ENCODE measurements around the gene PDK3. TPM values are rescaled to one million over a fixed set of nuclear protein-coding genes. Genes with fewer than 3 reads are reported as not detected.

The PDK3 gene
- total RNA-seq, 1 donor from 2014 or later: 30.4 TPM

DNA sequence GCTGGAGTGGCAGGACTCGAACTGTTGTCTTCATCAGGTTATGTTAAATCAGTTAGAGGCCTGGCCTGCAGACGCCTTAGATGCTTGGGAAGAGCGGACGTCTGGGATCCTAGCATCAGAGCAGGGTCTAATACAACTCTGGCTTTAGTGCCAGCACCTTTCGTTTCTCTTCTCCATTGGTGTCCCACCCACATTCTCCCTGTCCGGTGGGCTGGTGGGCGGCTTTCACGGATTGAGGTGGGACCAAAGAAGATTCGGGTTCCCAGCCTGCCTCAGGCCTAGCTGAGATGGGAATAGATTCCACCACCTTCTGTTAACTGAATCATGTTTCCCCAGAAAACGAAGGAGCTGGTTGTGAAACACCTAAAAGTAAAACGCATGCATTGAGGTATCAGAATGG is 939 bp downstream of the PDK3 start:
- Mint-ChIP-seq H3K27me3 (no peaks in the 10 kb centered on the region), H3K27ac (no peak overlapping the region), H3K36me3 (no peaks in the 10 kb centered on the region), H3K9me3 (no peaks in the 10 kb centered on the region), H3K4me1 (ENCODE audit: unreplicated experiment) (peaks cover 39% of the 10 kb centered on the region), H3K4me3 (peak overlapping the region; percentile 82)
- DNase-seq (ENCODE audit: extremely low spot score, unreplicated experiment): no peak
- TF ChIP-seq, protein P1, sequence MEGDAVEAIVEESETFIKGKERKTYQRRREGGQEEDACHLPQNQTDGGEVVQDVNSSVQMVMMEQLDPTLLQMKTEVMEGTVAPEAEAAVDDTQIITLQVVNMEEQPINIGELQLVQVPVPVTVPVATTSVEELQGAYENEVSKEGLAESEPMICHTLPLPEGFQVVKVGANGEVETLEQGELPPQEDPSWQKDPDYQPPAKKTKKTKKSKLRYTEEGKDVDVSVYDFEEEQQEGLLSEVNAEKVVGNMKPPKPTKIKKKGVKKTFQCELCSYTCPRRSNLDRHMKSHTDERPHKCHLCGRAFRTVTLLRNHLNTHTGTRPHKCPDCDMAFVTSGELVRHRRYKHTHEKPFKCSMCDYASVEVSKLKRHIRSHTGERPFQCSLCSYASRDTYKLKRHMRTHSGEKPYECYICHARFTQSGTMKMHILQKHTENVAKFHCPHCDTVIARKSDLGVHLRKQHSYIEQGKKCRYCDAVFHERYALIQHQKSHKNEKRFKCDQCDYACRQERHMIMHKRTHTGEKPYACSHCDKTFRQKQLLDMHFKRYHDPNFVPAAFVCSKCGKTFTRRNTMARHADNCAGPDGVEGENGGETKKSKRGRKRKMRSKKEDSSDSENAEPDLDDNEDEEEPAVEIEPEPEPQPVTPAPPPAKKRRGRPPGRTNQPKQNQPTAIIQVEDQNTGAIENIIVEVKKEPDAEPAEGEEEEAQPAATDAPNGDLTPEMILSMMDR (conservative IDR thresholded peaks at IDR 0.05): no peak

DNA sequence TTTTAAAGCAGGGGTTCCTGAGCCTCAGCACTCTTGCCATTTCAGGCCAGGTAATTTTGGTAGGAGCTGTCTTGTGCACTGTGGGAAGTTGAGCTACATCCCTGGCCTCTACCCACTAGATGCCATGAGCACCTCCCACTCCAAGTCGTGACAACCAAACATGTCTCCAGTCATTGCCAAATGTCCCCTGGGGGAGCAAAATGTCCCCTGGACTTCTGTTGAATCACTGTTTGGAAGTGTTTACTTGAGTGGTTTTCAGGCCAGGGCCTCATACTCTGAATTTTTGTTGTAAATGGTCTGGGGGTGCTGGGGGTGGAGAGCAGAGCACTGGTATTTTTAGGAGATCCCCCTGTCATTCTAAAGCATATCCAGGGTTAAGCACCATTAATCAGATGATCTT is 3.2 kb downstream of the PDK3 start:
- TF ChIP-seq, protein P1 (conservative IDR thresholded peaks at IDR 0.05): no peak
- Mint-ChIP-seq H3K9me3 (no peaks in the 10 kb centered on the region), H3K4me1 (ENCODE audit: unreplicated experiment) (peaks cover 47% of the 10 kb centered on the region)

DNA sequence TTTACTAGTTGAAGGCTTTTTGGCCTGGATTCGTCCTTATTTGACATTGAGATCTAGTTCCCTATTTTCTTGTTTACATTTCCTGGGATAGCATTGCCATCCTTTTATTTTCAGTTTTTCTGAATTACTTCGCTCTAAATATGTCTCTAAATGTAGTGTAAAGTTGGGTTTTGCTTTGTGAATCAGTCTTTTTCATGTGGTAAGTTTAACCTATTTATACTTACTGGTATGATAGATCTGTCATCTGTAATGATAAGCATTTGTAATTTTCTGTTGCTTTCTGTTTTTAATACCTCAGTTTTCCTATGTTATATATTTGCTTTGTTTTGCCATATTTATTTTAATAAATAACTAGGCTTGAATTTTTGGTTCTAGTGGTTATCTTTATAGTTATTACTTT is 6.7 kb downstream of the PDK3 start:
- TF ChIP-seq, protein P1 (conservative IDR thresholded peaks at IDR 0.05): no peak
- no peaks in the 10 kb centered on the region for H3K27me3 Mint-ChIP-seq
- peak overlapping the region; percentile 13 for H3K4me3 Mint-ChIP-seq
- H3K4me1 Mint-ChIP-seq (ENCODE audit: unreplicated experiment): peaks cover 40% of the 10 kb centered on the region
- H3K36me3 Mint-ChIP-seq: no peaks in the 10 kb centered on the region
- H3K27ac Mint-ChIP-seq: no peak overlapping the region
- DNase-seq (ENCODE audit: extremely low spot score, unreplicated experiment): no peak
- no peaks in the 10 kb centered on the region for H3K9me3 Mint-ChIP-seq

More for the DNA sequence above, 3.2 kb downstream of the PDK3 start:
- DNase-seq (ENCODE audit: extremely low spot score, unreplicated experiment): no peak
- H3K27me3 Mint-ChIP-seq: no peaks in the 10 kb centered on the region
- H3K4me3 Mint-ChIP-seq: peak overlapping the region; percentile 39
- peak overlapping the region; percentile 45 for H3K27ac Mint-ChIP-seq
- no peaks in the 10 kb centered on the region for H3K36me3 Mint-ChIP-seq

DNA sequence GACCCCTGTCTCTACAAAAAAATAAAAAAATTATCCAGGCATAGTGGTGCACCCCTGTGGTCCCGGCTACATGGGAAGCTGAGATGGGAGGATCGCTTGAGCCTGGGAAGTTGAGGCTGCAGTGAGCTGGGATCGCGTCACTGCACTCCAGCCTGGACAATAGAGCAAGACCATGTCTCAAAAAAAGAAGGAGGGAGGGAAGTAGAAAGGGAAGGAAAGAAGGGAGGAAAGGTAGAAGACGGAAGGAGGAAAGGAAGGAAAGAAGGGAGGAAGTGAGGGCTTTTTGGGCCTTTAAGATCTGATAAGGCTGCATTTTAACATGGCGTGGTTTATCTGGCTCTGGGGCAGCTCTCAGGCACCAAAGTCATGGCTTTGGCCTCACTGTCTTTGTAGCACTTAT is 10.4 kb downstream of the PDK3 start:
- Mint-ChIP-seq H3K4me1 (ENCODE audit: unreplicated experiment) (peaks cover 25% of the 10 kb centered on the region), H3K27ac (peak overlapping the region; percentile 38), H3K9me3 (no peaks in the 10 kb centered on the region), H3K4me3 (no peak overlapping the region), H3K27me3 (no peaks in the 10 kb centered on the region), H3K36me3 (no peaks in the 10 kb centered on the region)
- TF ChIP-seq, protein P1 (conservative IDR thresholded peaks at IDR 0.05): no peak
- DNase-seq (ENCODE audit: extremely low spot score, unreplicated experiment): no peak

DNA sequence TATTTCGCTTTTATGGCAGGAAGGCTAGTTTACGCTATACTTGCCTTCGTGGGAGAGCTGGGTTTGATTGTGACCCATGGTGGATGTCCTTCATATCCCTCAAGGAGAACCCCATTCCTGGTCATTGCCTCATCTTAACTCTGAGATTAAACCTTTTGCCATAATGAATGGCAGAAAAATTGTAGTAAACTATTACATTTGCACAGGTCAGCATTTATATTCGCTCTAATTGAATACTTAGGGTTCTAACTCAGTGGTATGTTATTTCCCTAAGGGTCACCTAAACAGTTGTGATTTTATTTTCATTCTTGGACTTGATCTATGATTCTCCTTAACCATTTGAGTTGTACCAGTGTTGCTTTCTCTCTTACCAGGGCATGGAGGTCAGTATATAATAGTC is 13.4 kb downstream of the PDK3 start:
- Mint-ChIP-seq H3K27ac (no peak overlapping the region), H3K36me3 (no peaks in the 10 kb centered on the region), H3K9me3 (peaks cover 3% of the 10 kb centered on the region), H3K4me3 (no peak overlapping the region), H3K4me1 (ENCODE audit: unreplicated experiment) (peaks cover 14% of the 10 kb centered on the region), H3K27me3 (no peaks in the 10 kb centered on the region)
- DNase-seq (ENCODE audit: extremely low spot score, unreplicated experiment): no peak
- TF ChIP-seq, protein P1 (conservative IDR thresholded peaks at IDR 0.05): no peak

DNA sequence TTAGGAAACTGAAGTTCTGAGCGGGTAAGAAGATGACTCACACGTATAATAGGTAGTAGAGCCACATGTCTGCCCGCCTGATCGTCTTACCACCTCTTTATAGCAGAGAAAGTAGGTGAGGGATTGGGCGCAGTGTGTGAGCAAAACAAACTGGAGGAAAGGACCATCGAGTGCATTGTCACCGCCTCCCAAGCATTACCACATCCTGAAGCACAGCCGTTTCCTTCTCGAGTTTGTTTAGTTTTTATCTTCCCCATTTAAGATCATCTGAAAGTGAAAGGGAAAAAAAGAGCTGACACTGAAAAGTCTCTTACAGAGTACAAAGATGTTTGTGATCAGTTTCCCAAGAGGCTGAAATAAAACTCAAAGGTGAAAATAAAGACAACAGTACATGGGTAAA is 14.8 kb downstream of the PDK3 start:
- Mint-ChIP-seq H3K27ac (no peak overlapping the region), H3K4me1 (ENCODE audit: unreplicated experiment) (peaks cover 9% of the 10 kb centered on the region), H3K36me3 (peaks cover 6% of the 10 kb centered on the region), H3K4me3 (no peak overlapping the region), H3K9me3 (peaks cover 3% of the 10 kb centered on the region), H3K27me3 (no peaks in the 10 kb centered on the region)
- TF ChIP-seq, protein P1 (conservative IDR thresholded peaks at IDR 0.05): no peak
- no peak for DNase-seq (ENCODE audit: extremely low spot score, unreplicated experiment)
